RPMI8226 (cell line): ENCODE data around the gene MKRN2OS.

Experiments
- DNase-seq: peaks from one replicate; pipeline ENCODE4 v3.0.0-alpha.2; 2015

The MKRN2OS gene

GRCh38 chr3:12512534-12513118 is 32.7 kb downstream of the MKRN2OS start:
- DNase-seq = no peak

- DNase-seq = no peak
Measured at GRCh38 chr3:12509466-12509865, 35.8 kb downstream of the MKRN2OS start.

- DNase-seq = no peak
Measured at GRCh38 chr3:12508291-12508700, 37.0 kb downstream of the MKRN2OS start.

- no peak for DNase-seq
Measured at GRCh38 chr3:12507591-12508281, 37.6 kb downstream of the MKRN2OS start.

- DNase-seq = no peak
Measured at GRCh38 chr3:12506201-12506709, 39.0 kb downstream of the MKRN2OS start.

- no peak for DNase-seq
Measured at GRCh38 chr3:12503126-12503957, 42.0 kb downstream of the MKRN2OS start.

GRCh38 chr3:12501360-12502020 is 43.8 kb downstream of the MKRN2OS start:
- DNase-seq = no peak

GRCh38 chr3:12499474-12499873 is 45.8 kb downstream of the MKRN2OS start:
- DNase-seq = no peak

- DNase-seq = no peak
Measured at GRCh38 chr3:12496453-12496761, 48.9 kb downstream of the MKRN2OS start.

- no peak for DNase-seq
Measured at GRCh38 chr3:12495749-12496452, 49.4 kb downstream of the MKRN2OS start.

- DNase-seq = no peak
Measured at GRCh38 chr3:12490547-12490946, 54.8 kb downstream of the MKRN2OS start.

GRCh38 chr3:12489832-12490231 is 55.5 kb downstream of the MKRN2OS start:
- no peak for DNase-seq
